VCaP (cell line): ENCODE results near the gene HDAC4.
"Not testable (repeated sequence)": the region's sequence is repeated elsewhere in the genome, so short reads cannot be mapped to it uniquely, and the experiment has no call there.

Experiments used
- H3K27ac ChIP-seq: fragments of 450-650 bp; 2 replicates; pipeline ENCODE4 v1.5.1; 2017
- TF ChIP-seq, protein P1 (sequence below): fragments of 450-650 bp; conservative IDR thresholded peaks from 2 replicates; pipeline ENCODE4 v1.5.1; 2017; ENCODE audit warnings: mild to moderate bottlenecking, moderate library complexity

Gene HDAC4

DNA sequence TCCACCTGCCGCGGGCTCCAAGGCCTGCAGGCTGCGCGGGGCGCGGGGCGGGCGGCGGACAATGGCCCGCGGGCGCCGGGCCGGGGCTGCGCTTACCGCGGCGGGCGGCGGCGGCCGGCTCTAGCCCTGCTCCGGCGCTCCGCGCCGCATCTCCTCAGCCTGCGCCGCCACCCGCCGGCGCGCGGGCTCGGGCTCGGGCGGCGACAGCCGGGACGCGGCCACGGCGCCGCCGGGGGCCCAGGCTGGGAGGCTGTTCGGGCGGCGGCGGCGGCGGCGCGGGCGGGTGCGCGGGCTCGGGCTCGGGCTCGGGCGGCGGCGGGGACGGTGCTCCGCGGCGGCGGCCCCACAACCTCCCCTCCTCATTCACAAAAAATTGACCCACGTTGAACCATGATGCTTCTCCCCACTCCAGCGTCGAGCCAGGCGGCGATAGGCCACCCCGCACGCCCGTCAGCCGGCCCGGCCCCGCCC is at the start of gene HDAC4:
Gene HDAC4 (minus strand): TSS at position 425 of the 471 bp plus-strand sequence. CDS start 48,321 bp downstream, outside the sequence.
- peak within 1 kb of the TSS; percentile 94 for H3K27ac ChIP-seq
- TF ChIP-seq, protein P1, sequence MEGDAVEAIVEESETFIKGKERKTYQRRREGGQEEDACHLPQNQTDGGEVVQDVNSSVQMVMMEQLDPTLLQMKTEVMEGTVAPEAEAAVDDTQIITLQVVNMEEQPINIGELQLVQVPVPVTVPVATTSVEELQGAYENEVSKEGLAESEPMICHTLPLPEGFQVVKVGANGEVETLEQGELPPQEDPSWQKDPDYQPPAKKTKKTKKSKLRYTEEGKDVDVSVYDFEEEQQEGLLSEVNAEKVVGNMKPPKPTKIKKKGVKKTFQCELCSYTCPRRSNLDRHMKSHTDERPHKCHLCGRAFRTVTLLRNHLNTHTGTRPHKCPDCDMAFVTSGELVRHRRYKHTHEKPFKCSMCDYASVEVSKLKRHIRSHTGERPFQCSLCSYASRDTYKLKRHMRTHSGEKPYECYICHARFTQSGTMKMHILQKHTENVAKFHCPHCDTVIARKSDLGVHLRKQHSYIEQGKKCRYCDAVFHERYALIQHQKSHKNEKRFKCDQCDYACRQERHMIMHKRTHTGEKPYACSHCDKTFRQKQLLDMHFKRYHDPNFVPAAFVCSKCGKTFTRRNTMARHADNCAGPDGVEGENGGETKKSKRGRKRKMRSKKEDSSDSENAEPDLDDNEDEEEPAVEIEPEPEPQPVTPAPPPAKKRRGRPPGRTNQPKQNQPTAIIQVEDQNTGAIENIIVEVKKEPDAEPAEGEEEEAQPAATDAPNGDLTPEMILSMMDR: no peak

DNA sequence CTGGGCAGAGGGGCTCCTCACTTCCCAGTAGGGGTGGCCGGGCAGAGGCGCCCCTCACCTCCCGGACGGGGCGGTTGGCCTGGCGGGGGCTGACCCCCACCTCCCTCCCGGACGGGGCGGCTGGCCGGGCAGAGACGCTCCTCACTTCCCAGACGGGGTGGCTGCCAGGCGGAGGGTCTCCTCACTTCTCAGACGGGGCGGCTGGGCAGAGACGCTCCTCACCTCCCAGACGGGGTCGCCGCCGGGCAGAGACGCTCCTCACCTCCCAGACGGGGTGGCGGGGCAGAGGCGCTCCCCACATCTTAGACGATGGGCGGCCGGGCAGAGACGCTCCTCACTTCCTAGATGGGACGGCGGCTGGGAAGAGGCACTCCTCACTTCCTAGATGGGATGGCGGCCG is 48.6 kb upstream of the HDAC4 start:
- H3K27ac ChIP-seq: not testable (repeated sequence)

DNA sequence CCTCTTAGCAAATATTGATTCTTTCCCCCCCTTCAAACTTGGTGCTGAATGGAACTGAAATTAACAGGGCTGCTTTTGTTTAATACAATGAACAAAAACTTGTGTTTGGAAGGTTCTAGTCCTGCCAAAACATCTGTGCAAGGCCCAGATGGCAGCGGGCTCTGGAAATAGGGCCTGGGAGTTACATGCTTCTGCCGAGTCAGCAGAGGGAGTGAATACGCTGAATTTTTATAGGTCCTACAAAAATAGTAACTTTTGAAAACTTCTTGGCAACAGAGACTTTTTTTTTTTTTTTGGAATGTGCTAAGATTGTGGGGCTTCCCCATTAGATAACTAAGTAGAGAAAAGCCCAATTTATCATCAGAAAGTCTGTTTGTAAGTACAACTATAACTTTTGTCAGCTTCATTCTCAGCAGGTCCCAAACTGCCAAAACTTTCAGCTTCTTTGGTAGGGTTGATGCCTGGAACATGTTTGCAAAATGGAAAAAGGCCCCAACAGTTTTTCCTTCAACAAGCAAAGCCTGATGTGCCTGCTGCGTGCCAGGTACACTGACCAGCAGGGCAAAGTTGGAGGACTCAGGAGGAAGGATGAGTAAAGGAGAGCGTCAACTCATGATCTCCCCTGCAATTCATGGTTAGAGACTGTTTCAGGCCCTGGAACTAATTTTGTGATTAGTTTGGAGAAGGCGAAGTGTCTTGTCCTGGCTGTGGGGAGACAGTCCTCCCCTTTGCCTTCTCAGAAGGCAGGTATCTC is 45.1 kb upstream of the HDAC4 start:
- TF ChIP-seq, protein P1: no peak
- no peak overlapping the region for H3K27ac ChIP-seq

DNA sequence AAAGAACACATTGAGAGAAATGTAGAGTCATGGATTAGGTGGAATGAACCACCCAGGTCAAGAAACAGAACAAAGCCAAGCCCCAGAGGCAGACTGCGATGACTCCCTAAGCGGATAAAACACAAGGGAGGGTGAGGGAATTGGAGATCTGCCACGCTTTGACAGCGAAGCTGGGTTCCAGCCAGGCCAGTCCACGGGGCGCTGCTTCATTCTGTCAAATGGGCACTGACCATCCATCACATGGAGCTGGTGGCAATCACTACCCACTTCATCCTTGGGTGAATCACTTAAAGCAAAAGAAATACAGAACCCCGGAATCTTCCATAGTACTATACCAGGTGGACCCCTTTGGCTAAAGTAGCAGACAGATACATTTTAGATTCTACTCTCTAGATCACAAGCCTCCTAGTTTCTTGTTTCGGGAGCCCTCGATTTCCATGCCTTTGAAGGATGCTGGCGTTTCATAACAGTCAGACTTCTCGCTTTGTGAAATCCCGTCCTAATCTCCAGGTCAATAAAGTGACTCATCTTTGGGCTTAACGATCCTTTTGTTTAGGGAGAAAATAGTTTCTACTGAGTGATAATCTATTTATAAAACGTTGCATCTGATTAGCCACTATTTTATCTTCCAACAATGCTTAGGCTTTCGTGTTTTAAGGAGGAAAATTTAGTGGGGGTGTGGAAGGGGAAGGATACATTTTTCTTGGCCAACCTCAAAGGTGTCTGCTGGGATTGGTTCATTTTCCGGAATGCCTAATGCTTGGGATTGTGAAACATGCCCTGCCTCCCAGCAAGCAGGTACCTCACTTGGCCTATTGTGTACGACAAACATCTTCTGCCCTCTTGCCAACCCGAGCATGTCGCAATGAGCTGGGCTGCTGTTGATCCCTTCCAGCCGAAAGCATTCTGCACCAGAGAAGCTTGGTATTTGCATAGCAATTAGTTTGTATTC is 44.1 kb upstream of the HDAC4 start:
- no peak overlapping the region for H3K27ac ChIP-seq
- TF ChIP-seq, protein P1: no peak

DNA sequence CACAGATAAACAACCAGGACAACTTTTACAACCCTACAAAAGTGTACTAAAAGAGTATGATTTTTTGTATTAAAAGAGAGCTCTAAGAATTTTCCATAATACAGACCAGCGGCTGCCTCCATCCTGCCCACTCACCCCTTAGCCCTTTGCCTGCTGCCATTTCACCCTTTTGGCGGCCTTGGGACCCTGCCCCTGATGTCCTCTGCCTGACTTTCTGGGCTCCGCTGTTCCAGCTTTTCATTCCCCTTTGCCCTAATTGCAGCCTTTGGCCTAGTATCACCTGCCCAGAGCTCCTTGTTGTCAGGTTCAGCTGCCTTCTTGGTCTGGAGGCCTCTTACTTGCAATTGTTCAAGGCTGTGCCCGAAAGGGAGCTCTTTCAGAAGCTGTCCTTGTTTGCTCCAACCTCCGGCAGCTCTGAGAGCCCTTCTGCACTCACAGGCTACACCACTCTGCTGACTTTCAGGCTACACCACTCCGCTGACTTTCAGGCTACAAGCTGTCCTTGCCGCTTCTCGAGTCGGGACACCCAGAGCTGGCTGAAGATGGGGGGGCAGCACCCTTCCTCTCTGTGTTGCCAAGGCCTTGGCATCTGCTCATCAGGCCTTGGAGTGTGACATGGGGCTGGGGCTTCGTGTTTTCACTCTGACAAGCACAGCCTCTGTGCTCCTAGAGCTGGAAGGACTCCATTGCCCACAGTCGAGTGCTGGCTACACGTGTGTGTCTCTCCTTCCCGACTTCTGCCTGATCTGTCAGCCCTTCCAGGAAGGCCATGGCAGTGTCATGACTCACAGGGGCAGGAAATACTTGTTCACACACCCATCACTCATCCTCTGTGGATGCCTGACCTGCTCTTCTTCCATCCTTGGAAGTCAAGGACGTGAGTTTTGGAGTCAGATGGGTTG is 43.1 kb upstream of the HDAC4 start:
- no peak overlapping the region for H3K27ac ChIP-seq
- TF ChIP-seq, protein P1: no peak

DNA sequence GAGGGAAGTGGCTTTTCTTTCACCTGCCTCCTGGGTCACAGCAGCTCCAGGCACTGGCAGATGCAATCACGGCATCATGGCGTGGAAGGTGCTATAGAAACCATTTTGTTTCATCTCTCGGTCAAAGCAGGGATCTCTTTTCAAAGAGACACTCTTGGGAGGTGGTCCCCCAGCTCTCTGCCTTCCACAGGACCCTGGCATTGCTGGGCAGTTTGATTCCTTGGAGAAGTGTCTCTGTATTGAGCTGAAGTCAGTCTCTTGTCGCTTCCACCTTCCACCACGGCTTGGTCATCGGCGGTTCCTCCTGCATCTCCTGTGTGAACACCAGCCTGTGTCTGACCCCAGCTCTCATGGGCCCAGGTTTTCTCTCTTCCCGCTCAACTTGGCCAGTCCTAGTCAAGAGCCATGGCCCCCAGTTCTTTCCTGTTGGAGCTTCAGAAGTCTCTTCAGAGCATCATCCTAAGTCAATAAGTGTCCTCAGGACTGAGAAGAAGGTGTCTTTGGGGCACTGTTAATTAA is 42.3 kb upstream of the HDAC4 start:
- no peak overlapping the region for H3K27ac ChIP-seq
- TF ChIP-seq, protein P1: no peak

DNA sequence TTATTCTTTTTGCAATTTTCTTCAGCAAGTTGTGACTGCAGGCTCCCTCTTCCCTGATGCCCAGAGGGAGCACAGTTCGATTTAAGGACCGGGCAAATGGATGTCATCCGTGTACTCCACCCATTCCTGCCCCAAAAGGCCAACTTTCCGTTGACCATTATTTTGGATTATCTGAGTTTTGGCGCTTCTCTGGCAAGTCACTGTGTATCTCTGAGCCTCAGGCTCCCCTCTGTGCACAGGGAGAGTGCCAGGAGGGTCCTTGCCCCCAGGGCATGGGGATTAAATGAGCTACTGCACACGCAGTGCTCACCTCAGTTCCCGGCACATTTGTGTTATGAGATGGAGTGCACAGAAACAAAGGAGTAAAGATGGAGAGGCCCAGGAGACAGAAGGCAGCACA is 41.4 kb upstream of the HDAC4 start:
- TF ChIP-seq, protein P1: no peak
- H3K27ac ChIP-seq: no peak overlapping the region
